Fibroblast of skin of scalp (primary cell): Measurements from ENCODE around the gene MCHR1. TPM values are rescaled to one million over a fixed set of nuclear protein-coding genes. Genes with fewer than 3 reads are reported as not detected.

Experiments used
- DNase-seq: peaks from one replicate; pipeline ENCODE4 v3.0.0-alpha.2; 2013
- polyA plus RNA-seq, 2 experiments: library from polyadenylated mRNA; unstranded; fragments of 120-200 nt; gene quantifications; one replicate each; pipeline ENCODE4 v1.2.1, GENCODE V29; 2013; ENCODE audit not compliant: insufficient read length in 2 of 2

Gene MCHR1, protein sequence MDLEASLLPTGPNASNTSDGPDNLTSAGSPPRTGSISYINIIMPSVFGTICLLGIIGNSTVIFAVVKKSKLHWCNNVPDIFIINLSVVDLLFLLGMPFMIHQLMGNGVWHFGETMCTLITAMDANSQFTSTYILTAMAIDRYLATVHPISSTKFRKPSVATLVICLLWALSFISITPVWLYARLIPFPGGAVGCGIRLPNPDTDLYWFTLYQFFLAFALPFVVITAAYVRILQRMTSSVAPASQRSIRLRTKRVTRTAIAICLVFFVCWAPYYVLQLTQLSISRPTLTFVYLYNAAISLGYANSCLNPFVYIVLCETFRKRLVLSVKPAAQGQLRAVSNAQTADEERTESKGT
- polyA plus RNA-seq (2013, experiment 1 of 2; ENCODE audit: insufficient read length), result 0.49 TPM
- 0.21 TPM for polyA plus RNA-seq (2013, experiment 2 of 2; ENCODE audit: insufficient read length)

GRCh38 chr22:40679249-40679963, at the start of gene MCHR1:
Gene MCHR1 (plus strand): TSS chr22:40679484. CDS start chr22:40679653, 169 bp downstream.
- no peak for DNase-seq

- no peak for DNase-seq
Measured at GRCh38 chr22:40631925-40632324, 47.4 kb upstream of the MCHR1 start.

- no peak for DNase-seq
Measured at GRCh38 chr22:40633036-40633435, 46.2 kb upstream of the MCHR1 start.

GRCh38 chr22:40634119-40634903, 45.0 kb upstream of the MCHR1 start:
- no peak for DNase-seq

GRCh38 chr22:40635043-40635939, 44.0 kb upstream of the MCHR1 start:
- DNase-seq, result peak; percentile 80

- DNase-seq, result no peak
Measured at GRCh38 chr22:40635940-40636379, 43.3 kb upstream of the MCHR1 start.

DNA sequence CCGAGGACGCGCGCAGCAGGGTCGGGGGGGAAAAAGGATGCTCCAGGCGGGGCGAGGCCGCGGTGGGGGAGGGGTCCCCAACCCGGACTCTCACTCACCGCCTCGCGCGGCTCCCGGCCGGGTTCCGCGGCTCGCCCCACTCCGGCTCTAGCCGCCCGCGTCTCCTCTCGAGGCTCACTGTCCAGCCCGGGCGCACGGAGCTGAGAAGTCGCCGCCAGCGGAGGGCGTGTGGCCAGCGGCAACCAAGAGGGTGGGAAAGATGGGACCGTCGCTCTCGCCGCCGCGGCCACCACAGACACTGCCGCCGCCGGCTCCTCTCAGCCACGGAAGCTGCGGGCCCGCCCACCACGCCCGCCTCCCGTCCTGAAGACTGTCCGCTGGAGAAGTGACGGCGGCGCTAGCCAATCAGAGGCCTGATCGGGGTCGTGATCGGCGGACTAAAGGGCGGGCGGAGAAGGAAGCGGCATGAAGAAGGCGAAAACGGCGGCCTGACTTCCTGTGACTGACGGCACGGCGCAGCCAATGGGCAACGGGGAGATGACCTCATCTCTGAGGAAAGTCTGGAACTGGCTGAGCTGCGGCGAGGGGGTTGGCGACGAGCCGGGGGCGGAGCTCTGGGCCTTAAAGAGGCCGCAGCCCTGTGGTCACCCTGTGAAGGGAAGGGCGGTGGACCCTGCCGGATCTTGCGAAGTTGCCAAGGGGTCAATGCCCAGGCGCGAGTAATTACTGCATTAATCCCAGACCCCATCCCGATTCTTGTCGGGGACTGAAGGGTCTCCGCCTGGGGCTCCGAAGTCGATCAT, 42.7 kb upstream of the MCHR1 start, which contains the start of gene MRTFA:
Gene MRTFA (minus strand): TSS at position 340 of the 803 bp plus-strand sequence.
- peak; percentile 100 for DNase-seq

GRCh38 chr22:40637183-40638150, 41.8 kb upstream of the MCHR1 start:
- no peak for DNase-seq

DNA sequence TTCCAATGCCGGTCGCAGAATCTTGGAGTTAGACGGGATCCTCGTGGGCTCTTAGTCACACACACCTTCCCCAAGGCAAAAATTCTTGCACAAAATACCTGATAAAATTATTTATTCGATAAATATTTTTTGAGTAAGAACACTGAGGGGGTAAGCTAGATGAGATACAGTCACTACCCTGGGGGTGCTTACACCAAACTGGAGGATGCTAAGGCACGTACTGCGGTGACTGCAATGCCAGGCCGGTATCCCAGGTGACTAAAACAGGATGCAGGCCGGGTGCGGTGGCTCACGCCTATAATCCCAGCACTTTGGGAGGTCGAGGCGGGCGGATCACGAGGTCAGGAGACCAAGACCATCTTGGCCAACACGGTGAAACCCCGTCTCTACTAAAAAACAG, 41.0 kb upstream of the MCHR1 start:
- no peak for DNase-seq

- DNase-seq, result no peak
Measured at GRCh38 chr22:40641269-40641668, 38.0 kb upstream of the MCHR1 start.

- no peak for DNase-seq
Measured at GRCh38 chr22:40642316-40642715, 37.0 kb upstream of the MCHR1 start.

DNA sequence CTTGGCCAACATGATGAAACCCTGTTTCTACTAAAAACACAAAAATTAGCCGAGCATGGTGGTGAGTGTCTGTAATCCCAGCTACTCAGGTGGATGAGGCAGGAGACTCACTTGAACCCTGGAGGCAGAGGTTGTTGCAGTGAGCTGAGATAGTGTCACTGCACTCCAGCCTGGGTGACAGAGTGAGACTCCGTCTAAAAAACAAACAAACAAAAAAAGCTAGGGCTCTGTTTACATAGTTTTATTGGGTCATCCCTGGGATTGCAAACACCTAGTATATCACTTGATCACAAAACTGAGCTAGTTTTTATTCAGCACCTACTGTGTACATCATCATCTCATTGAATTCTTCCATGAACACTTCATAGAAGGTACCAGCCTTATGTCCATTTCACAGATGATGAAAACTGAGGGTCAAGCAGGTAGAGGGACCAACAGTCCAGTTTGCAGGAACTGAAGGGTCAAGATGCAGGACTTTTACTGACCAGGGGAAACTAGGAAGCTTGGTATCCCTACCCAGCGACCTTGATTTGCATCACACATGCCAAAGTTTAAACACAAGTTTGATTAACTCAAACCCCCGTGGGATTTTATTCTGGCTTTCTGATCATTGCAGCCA, 33.6 kb upstream of the MCHR1 start:
- no peak for DNase-seq

DNA sequence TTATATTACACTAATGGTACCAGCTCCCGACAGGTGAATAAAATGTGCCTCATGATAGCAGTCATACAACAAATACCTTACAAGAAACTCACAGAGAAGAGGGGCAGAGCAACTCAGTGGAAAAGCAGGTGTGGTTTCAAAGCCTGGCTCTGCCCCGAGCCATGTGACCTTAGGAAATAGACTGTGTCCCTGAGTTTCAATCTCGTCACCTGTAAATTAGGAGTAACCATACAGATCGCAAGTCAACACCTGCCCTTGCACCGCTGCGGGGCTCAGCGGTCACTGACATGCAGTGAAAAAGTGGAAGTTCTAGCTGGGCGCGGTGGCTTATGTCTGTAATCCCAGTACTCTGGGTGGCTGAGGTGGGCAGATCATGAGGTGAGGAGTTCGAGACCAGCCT, 30.9 kb upstream of the MCHR1 start:
- DNase-seq, result no peak

DNA sequence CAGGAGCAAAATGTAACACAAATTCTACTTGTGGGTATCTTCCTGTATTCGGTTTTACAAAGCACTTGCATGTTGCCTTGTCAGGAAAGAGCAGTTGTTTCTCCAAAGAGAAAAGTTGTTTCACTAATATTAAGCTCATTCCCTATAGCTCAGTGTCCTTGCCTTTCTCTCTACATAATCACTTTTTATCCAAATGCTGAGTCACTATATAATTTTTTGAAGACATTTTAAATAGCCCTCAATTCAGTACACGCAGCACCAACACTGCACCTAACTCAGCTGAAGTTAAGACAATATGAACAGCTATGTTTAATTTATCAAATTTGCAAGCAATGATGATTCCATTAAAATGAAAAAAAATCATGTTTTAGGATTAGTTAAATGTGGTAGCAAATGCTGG, 28.2 kb upstream of the MCHR1 start:
- no peak for DNase-seq

DNA sequence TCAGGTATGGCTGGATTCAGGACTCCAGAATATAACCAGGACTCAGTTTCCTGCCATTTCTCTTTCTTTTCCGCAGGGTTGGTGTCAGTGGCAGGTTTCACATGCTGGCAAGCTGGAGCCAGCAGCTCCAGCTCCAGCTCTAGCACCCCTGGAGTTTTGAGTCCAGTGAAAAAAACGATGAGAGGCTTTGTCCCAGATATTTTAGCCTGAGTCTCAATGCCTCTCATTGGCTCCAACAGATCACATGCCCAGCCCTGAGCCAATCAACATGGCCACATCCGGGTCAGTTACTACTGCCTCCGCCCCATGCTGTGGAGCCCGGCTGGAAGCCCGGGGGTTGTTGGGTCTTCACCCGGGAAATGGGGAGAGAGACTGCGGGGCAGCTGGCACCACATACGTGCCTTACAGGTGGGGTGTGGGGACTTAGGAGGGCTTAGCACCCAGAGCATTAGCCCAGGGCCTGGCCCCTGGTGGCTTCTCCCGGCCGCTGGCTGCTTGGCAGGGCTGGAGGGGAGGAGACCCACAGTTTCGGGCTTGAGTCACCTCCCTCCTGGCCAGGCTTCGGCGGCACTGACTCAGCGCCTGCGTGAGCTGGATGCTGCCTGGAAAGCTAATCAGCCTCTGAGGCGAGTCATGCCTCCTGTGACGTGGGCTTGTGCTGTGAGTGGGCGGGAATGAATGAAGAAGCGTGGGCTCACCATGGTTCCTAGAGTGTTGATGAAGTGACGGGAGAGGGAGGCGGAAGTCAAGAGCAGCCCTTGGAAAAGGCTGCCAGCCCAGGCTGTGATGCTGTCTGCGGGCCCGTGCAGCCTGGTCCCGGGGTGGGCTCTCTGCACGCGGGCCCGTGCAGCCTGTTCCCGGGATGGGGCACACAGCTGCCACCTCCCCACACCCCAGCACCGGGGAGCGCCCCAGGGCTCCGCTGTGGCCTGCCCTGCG, 27.5 kb upstream of the MCHR1 start:
- DNase-seq, result peak; percentile 99

- no peak for DNase-seq
Measured at GRCh38 chr22:40653361-40653760, 25.9 kb upstream of the MCHR1 start.

GRCh38 chr22:40654522-40655167, 24.6 kb upstream of the MCHR1 start:
- DNase-seq, result peak; percentile 75
